Stimulated activated CD8-positive, alpha-beta memory T cell treated with anti-CD3 and anti-CD28 coated beads, Interleukin-15, amount 100 ng/mL, for 48 hours (primary cell): ENCODE measurements around the gene SASS6.
"Not testable (repeated sequence)": the region's sequence is repeated elsewhere in the genome, so short reads cannot be mapped to it uniquely, and the experiment has no call there.

Source experiments
- DNase-seq, 2 donors: peaks; one replicate each; pipeline ENCODE4 v3.0.0-alpha.2; 2020; ENCODE audit warnings: low read depth in 2 of 2

SASS6 gene

GRCh38 chr1:100107696-100108095 is 25.0 kb downstream of the SASS6 start:
- DNase-seq: no peak

GRCh38 chr1:100101564-100101963 is 31.2 kb downstream of the SASS6 start:
- no peak for DNase-seq

GRCh38 chr1:100100202-100100601 is 32.5 kb downstream of the SASS6 start:
- no peak for DNase-seq

- DNase-seq: no peak
These were observed 42.3 kb downstream of the SASS6 start for GRCh38 chr1:100090471-100090870.

- DNase-seq: no peak
These were observed 43.6 kb downstream of the SASS6 start for GRCh38 chr1:100089082-100089481.

- no peak for DNase-seq
These were observed 45.3 kb downstream of the SASS6 start for GRCh38 chr1:100087396-100087795.

- DNase-seq: no peak
These were observed 52.4 kb downstream of the SASS6 start for GRCh38 chr1:100080331-100080730.

GRCh38 chr1:100077531-100077930 is 55.2 kb downstream of the SASS6 start:
- DNase-seq: no peak

- no peak for DNase-seq
These were observed 56.0 kb downstream of the SASS6 start for GRCh38 chr1:100076744-100077143.

- no peak for DNase-seq
These were observed 56.4 kb downstream of the SASS6 start for GRCh38 chr1:100076319-100076718.

- DNase-seq: no peak
These were observed 57.0 kb downstream of the SASS6 start for GRCh38 chr1:100075773-100076172.

- DNase-seq: no peak
These were observed 57.9 kb downstream of the SASS6 start for GRCh38 chr1:100074604-100075395.

GRCh38 chr1:100073531-100073930 is 59.2 kb downstream of the SASS6 start:
- no peak for DNase-seq

- DNase-seq: no peak
These were observed 62.4 kb downstream of the SASS6 start for GRCh38 chr1:100070201-100070939.

GRCh38 chr1:100065969-100066227 is 66.8 kb downstream of the SASS6 start:
- DNase-seq: no peak

- no peak for DNase-seq
These were observed 67.4 kb downstream of the SASS6 start for GRCh38 chr1:100065183-100065968.

GRCh38 chr1:100061681-100062080 is 71.0 kb downstream of the SASS6 start:
- no peak for DNase-seq

- no peak for DNase-seq
These were observed 79.0 kb downstream of the SASS6 start for GRCh38 chr1:100053727-100054126.

GRCh38 chr1:100053119-100053518 is 79.6 kb downstream of the SASS6 start:
- no peak for DNase-seq

GRCh38 chr1:100051893-100052292 is 80.8 kb downstream of the SASS6 start:
- DNase-seq: no peak

GRCh38 chr1:100051401-100051800 is 81.3 kb downstream of the SASS6 start:
- no peak for DNase-seq

- no peak for DNase-seq
These were observed 82.6 kb downstream of the SASS6 start for GRCh38 chr1:100050139-100050538.

- not testable (repeated sequence) for DNase-seq
These were observed 85.5 kb downstream of the SASS6 start for GRCh38 chr1:100047235-100047708.
